GM12874 (cell line): ENCODE data around the gene GRIP1.

Experiments used
- CTCF ChIP-seq: IDR thresholded peaks from 2 replicates; pipeline ENCODE4 v1.5.1; 2011; ENCODE audit warnings: low read depth, mild to moderate bottlenecking, control low read depth, low read length, moderate library complexity; ENCODE audit not compliant: insufficient read depth

GRIP1 gene

GRCh38 chr12:66387117-66387516 lies 291.8 kb downstream of the GRIP1 start:
- no peak for TF ChIP-seq CTCF

DNA sequence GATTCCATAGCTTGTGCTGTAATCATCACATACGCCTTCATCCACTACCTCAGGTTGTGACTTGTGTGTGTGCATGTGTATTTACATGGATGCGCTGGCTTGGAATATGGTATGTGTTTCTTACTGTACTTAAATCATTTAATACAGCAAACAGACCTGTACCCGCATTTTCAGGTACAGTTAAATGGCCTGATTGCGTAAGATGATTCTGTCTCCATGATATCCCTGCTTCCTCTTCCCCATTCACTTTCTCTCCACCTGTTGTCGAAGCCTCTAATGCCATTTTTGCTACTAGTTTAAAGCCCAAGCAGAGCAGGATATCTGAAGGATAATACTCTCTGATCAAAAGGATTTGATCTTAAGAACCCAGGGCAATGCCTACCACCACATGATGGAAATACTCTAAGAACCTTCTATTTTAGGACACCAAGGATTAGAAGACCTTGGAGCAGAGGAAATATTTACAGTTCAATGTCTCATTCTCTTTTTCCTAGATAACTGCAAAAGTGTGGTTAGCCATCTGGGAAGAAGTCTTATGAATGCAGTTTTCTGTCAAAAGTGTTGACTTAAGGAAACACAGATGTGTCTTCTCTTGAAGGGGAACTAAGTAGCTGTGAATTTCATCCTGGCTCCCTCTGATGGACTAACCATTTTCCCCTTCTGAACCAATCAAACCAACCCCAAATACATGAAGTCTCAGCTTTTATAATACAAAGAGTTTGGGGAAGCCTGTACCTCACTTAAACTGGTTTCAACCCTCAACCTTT lies 297.9 kb downstream of the GRIP1 start:
- TF ChIP-seq CTCF = no peak

GRCh38 chr12:66379616-66380015 lies 299.3 kb downstream of the GRIP1 start:
- TF ChIP-seq CTCF = no peak

- TF ChIP-seq CTCF = no peak
Measured at GRCh38 chr12:66375560-66375959, 303.3 kb downstream of the GRIP1 start.

- TF ChIP-seq CTCF = no peak
Measured at GRCh38 chr12:66371982-66372381, 306.9 kb downstream of the GRIP1 start.

DNA sequence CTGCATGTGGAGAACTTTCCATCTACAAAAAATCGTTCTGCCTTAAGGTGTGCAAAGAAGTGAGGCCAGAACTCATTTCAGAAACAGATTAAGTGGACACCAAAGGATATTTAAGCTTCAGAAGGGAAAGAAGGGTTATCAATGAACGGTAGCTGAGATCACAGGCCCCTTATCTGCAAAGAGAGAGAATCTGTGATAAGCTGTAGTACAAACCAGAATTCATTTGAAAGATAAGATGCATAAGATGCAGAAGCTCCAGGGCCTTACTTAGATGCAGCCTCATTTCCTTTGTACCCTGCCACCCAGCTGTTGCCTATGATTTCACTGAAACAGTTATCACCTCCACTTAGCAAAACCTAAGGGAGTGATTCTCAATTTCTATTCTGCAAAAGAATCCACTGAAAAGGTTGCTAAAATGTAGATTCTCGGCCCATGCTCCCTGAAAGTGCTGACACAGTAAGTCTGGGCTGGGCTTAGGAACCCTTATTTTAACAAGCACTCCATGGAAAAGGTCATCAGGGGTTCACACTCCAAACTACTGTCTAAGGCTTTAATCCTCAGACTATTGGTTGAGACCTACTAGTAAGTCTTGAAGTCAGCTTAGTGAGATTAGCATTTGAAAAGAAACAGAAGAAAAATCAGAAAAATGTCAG lies 311.7 kb downstream of the GRIP1 start:
- TF ChIP-seq CTCF = no peak

DNA sequence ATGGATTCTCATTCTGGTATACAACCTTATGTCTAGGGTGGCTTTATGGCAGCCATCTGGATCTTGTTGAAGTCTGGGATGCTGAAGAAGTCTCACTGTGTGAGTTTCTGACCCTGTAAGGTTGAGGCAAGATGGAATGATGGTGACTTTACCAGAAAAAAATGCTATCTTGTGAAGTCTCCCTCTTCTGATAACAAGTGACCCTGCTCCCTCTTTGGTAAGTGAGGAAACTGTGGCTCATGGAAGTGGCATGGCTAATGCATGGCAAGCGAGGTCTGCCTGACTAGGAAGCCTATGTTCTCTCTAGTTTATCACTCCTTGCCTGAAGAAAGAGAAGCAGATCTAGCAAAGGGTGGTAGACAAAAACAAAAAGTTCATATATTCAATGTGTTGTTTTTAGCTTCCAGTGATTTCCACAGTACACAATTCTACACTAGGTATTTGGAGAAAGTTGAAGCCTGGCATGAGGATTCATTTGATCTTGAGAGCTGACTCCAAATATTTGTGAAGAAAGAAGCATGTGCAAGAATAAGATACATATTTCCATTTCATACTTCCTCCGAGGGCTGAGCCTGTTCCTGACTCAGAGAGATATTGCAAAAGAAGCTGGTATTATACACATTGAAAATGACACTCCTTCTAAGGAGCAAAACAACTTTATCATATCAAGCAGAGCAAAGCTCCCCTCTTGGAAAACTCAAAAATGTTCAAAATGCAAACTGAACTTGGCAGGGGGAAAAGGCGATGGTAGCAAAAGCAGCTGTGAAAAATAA lies 313.0 kb downstream of the GRIP1 start:
- TF ChIP-seq CTCF = no peak
